ENCODE measurements around the gene HNF1A.

DNA sequence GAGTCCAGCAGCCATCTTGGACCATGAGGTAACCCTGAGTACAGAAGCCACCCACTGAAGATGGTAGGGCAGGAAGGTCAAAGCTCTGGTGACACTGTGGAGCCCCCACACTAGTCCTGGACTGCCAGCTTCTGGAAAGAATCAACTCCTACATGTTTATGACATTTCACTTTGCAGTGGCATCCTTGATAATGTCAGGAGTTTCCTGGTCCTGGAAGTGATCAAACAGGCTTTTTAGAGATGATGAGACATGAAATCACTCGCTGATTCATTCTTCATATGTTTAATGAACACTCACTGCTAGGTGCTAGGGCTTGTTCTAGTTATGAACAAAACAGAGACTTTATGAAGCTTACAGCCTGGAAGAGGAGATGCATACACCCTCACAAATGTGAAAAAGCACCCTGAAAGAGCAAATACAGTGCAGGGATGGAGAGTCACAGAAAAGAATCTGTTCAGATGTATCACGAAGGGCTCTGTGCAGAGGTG lies 15.8 kb upstream of the HNF1A start:
- TF ChIP-seq, protein P1, sequence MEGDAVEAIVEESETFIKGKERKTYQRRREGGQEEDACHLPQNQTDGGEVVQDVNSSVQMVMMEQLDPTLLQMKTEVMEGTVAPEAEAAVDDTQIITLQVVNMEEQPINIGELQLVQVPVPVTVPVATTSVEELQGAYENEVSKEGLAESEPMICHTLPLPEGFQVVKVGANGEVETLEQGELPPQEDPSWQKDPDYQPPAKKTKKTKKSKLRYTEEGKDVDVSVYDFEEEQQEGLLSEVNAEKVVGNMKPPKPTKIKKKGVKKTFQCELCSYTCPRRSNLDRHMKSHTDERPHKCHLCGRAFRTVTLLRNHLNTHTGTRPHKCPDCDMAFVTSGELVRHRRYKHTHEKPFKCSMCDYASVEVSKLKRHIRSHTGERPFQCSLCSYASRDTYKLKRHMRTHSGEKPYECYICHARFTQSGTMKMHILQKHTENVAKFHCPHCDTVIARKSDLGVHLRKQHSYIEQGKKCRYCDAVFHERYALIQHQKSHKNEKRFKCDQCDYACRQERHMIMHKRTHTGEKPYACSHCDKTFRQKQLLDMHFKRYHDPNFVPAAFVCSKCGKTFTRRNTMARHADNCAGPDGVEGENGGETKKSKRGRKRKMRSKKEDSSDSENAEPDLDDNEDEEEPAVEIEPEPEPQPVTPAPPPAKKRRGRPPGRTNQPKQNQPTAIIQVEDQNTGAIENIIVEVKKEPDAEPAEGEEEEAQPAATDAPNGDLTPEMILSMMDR (IDR thresholded peaks at IDR 0.05): no peak
- no peak for TF ChIP-seq EZH2phosphoT487 (IDR thresholded peaks at IDR 0.05)

Data from neural progenitor cell (in vitro differentiated cells).